ENCODE measurements around the gene PCDHB4.
"Not testable (repeated sequence)": the region's sequence is repeated elsewhere in the genome, so short reads cannot be mapped to it uniquely, and the experiment has no call there.

GRCh38 chr5:141123396-141124135, 1.9 kb downstream of the PCDHB4 start:
- TF ChIP-seq CTCF (IDR thresholded peaks at IDR 0.05; ENCODE audit: low read depth, low read length); MYC (IDR thresholded peaks at IDR 0.05; ENCODE audit: low read depth, low read length); POLR2A (IDR thresholded peaks at IDR 0.05; ENCODE audit: extremely low read depth, insufficient read length): not testable (repeated sequence)

Measured in NB4 (cell line).